Kasumi-1 (cell line): ENCODE measurements around the gene BCAS1.

Experiments used
- DNase-seq, 2 experiments: peaks; one replicate each; lab custom pipeline; 2025; lab: John Stamatoyannopoulos, UW

BCAS1 gene

GRCh38 chr20:53904261-53904660, 166.1 kb downstream of the BCAS1 start:
- no peak for DNase-seq

- DNase-seq = no peak
Observed at GRCh38 chr20:53903652-53903987, 166.8 kb downstream of the BCAS1 start.

GRCh38 chr20:53902968-53903651, 167.3 kb downstream of the BCAS1 start:
- no peak for DNase-seq

- no peak for DNase-seq
Observed at GRCh38 chr20:53901497-53902096, 168.8 kb downstream of the BCAS1 start.

GRCh38 chr20:53901064-53901463, 169.3 kb downstream of the BCAS1 start:
- DNase-seq = no peak

- no peak for DNase-seq
Observed at GRCh38 chr20:53900380-53900999, 169.9 kb downstream of the BCAS1 start.

GRCh38 chr20:53899351-53900167, 170.8 kb downstream of the BCAS1 start:
- peak; percentile 72 to 81 for DNase-seq

GRCh38 chr20:53898556-53898931, 171.8 kb downstream of the BCAS1 start:
- DNase-seq = no peak

- no peak for DNase-seq
Observed at GRCh38 chr20:53897884-53898555, 172.4 kb downstream of the BCAS1 start.

- DNase-seq = no peak
Observed at GRCh38 chr20:53896647-53897046, 173.7 kb downstream of the BCAS1 start.

- no peak for DNase-seq
Observed at GRCh38 chr20:53896041-53896440, 174.4 kb downstream of the BCAS1 start.

- no peak for DNase-seq
Observed at GRCh38 chr20:53895385-53895755, 175.0 kb downstream of the BCAS1 start.

GRCh38 chr20:53894707-53895384, 175.5 kb downstream of the BCAS1 start:
- DNase-seq = no peak
